Caki2 (cell line): Measurements from ENCODE around the gene CYP3A5. TPM values are rescaled to one million over a fixed set of nuclear protein-coding genes. Genes with fewer than 3 reads are reported as not detected.
"Not testable (repeated sequence)": the region's sequence is repeated elsewhere in the genome, so short reads cannot be mapped to it uniquely, and the experiment has no call there.

ENCODE experiments used
- DNase-seq: peaks from one replicate; pipeline ENCODE4 v3.0.0-alpha.2; 2015; ENCODE audit warnings: low read depth
- in situ Hi-C: cut with HindIII; loops from 2 replicates; pipeline ENCODE4 v1.10.0; 2016; ENCODE audit warnings: low sequenced_read_pairs, low pct_unique_long_range_greater_than_20kb, mixed read lengths
- total RNA-seq: library from RNA; depleted of rRNA; stranded (reverse); fragments of >200 nt; shearing (Covaris generic); gene quantifications from 2 replicates; pipeline ENCODE4 v1.2.3, GENCODE V29; 2014; ENCODE audit warnings: low replicate concordance

Gene CYP3A5
- total RNA-seq, 1 experiment from 2014 or later: 6.0 TPM

- DNase-seq, in situ Hi-C loops: not testable (repeated sequence)
Measured at GRCh38 chr7:99691658-99692057, 11.9 kb upstream of the CYP3A5 start.

- DNase-seq, in situ Hi-C loops: not testable (repeated sequence)
Measured at GRCh38 chr7:99690918-99691317, 11.1 kb upstream of the CYP3A5 start.

GRCh38 chr7:99685871-99686608 lies 6.2 kb upstream of the CYP3A5 start:
- in situ Hi-C loops, DNase-seq: not testable (repeated sequence)

GRCh38 chr7:99685129-99685758 lies 5.4 kb upstream of the CYP3A5 start:
- in situ Hi-C loops: no loop called here
- DNase-seq: no peak

- in situ Hi-C loops: no loop called here
- peak; percentile 94 for DNase-seq
Measured at GRCh38 chr7:99679032-99679399, 780 bp downstream of the CYP3A5 start.

GRCh38 chr7:99677648-99678045 lies 2.1 kb downstream of the CYP3A5 start:
- no peak for DNase-seq
- in situ Hi-C loops: no loop called here

- in situ Hi-C loops: no loop called here
- no peak for DNase-seq
Measured at GRCh38 chr7:99677013-99677647, 2.7 kb downstream of the CYP3A5 start.

- no peak for DNase-seq
- in situ Hi-C loops: no loop called here
Measured at GRCh38 chr7:99674995-99675742, 4.6 kb downstream of the CYP3A5 start.

- in situ Hi-C loops: no loop called here
- DNase-seq: no peak
Measured at GRCh38 chr7:99672573-99672972, 7.2 kb downstream of the CYP3A5 start.

GRCh38 chr7:99669782-99670181 lies 10.0 kb downstream of the CYP3A5 start:
- in situ Hi-C loops: no loop called here
- no peak for DNase-seq

- no peak for DNase-seq
- in situ Hi-C loops: no loop called here
Measured at GRCh38 chr7:99668541-99668940, 11.3 kb downstream of the CYP3A5 start.

GRCh38 chr7:99667179-99667578 lies 12.6 kb downstream of the CYP3A5 start:
- no peak for DNase-seq
- in situ Hi-C loops: no loop called here

- no peak for DNase-seq
- in situ Hi-C loops: no loop called here
Measured at GRCh38 chr7:99666013-99666395, 13.8 kb downstream of the CYP3A5 start.

GRCh38 chr7:99665312-99666012 lies 14.3 kb downstream of the CYP3A5 start:
- no peak for DNase-seq
- in situ Hi-C loops: no loop called here

- DNase-seq, in situ Hi-C loops: not testable (repeated sequence)
Measured at GRCh38 chr7:99657879-99658278, 21.9 kb downstream of the CYP3A5 start.

GRCh38 chr7:99654626-99655025 lies 25.2 kb downstream of the CYP3A5 start:
- in situ Hi-C loops, DNase-seq: not testable (repeated sequence)

- DNase-seq: no peak
- in situ Hi-C loops: no loop called here
Measured at GRCh38 chr7:99653754-99654153, 26.0 kb downstream of the CYP3A5 start.

- DNase-seq, in situ Hi-C loops: not testable (repeated sequence)
Measured at GRCh38 chr7:99653269-99653668, 26.5 kb downstream of the CYP3A5 start.
